Amniotic epithelial cell (primary cell): ENCODE measurements around the gene CKMT1A.
A peak's percentile ranks its signal among the peaks of the same experiment; 100 is the strongest.
"Not testable (repeated sequence)": the region's sequence is repeated elsewhere in the genome, so short reads cannot be mapped to it uniquely, and the experiment has no call there.

Experiments
- DNase-seq: peaks from one replicate; pipeline ENCODE4 v3.0.0-alpha.2; 2010; ENCODE audit warnings: low read depth

Gene CKMT1A

GRCh38 chr15:43693148-43694022, at the start of gene CKMT1A:
TSS of gene CKMT1A (plus strand) at chr15:43693859. CDS start at chr15:43694051, 192 bp downstream.
- DNase-seq = not testable (repeated sequence)

- no peak for DNase-seq
Measured at GRCh38 chr15:43648649-43649429, 44.8 kb upstream of the CKMT1A start, which contains the start of gene CATSPER2. TSS of gene CATSPER2 (minus strand) at chr15:43648844. CDS start at chr15:43648061, 783 bp downstream.

GRCh38 chr15:43649430-43649926, 44.2 kb upstream of the CKMT1A start:
- not testable (repeated sequence) for DNase-seq

GRCh38 chr15:43659727-43660126, 33.9 kb upstream of the CKMT1A start:
- DNase-seq = not testable (repeated sequence)

DNA sequence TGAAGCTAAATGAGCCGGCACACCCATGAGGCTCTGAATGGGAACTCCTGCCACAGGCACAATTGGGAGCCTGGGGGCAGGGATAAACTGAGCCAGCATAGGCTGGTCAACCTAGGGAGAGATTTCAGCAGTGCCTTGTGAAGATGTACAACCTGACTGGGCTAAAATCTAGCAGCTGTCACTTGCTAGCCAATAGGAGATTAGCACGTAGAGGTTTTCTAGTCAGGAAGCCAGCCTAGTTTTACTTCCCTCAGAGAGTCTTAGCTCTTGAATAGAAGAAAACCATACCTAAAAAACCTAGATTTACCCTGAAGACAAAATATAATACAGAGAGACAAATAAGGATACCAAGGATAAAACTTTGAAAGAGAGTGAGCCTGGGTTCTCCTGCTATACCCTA, 31.4 kb upstream of the CKMT1A start:
- not testable (repeated sequence) for DNase-seq

GRCh38 chr15:43663333-43663732, 30.3 kb upstream of the CKMT1A start:
- not testable (repeated sequence) for DNase-seq

DNA sequence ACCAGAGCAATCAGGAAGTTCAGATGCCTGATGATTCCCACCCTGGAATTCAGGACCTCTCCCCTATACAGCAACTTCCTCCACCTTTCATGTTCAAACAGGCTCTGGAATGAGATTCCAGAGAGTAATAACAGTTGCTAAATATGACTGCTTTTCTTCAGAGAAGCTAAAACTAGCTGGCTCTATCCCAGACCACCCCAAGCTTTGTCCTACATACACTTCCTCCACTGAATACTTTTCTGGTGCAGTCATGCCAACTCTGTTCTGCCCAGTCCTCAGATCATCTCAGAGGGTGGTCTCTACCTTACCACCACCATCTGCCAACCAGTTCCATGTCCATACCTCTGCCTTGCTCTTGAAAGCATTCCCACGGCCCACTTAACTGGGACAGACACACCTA, 27.5 kb upstream of the CKMT1A start:
- DNase-seq = not testable (repeated sequence)

DNA sequence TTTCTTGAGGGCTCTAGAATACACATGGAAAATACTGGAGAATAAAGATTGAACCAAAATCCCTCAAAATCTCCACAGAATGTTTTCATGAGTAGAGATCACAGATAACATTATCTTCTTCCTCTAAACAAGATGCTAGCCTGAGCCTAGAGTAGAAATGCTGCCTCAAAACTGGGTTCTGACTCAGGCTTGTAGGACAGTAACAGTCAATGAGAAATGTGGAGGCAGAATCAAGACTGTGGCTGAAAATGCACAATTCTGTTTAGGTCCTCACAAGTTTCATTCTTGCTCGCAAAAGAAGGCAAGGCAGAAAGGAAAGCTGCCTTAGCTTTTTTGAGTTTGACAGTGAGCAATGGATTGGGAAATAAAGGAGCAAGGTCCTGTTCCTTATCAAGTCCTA, 19.5 kb upstream of the CKMT1A start:
- DNase-seq = not testable (repeated sequence)

GRCh38 chr15:43689604-43690301, 3.9 kb upstream of the CKMT1A start:
- DNase-seq = not testable (repeated sequence)

GRCh38 chr15:43692679-43693078, 980 bp upstream of the CKMT1A start:
- not testable (repeated sequence) for DNase-seq

DNA sequence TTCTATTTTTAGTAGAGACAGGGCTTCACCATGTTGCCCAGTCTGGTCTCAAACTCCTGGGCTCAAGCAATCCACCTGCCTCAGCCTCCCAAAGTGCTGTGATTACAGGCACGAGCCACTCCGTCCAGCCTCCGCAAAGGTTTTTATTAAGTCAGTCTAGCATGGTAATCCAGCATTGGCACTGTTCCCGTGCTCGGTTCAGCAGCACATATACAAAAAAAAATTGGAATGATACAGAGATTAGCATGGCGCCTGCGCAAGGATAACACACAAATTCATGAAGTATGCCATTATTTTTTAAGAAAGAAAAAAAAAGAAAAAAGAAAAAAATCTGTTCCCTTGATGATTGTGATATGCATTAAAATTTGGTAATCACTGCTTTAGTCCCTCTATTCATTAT, 8.5 kb downstream of the CKMT1A start:
- no peak for DNase-seq

DNA sequence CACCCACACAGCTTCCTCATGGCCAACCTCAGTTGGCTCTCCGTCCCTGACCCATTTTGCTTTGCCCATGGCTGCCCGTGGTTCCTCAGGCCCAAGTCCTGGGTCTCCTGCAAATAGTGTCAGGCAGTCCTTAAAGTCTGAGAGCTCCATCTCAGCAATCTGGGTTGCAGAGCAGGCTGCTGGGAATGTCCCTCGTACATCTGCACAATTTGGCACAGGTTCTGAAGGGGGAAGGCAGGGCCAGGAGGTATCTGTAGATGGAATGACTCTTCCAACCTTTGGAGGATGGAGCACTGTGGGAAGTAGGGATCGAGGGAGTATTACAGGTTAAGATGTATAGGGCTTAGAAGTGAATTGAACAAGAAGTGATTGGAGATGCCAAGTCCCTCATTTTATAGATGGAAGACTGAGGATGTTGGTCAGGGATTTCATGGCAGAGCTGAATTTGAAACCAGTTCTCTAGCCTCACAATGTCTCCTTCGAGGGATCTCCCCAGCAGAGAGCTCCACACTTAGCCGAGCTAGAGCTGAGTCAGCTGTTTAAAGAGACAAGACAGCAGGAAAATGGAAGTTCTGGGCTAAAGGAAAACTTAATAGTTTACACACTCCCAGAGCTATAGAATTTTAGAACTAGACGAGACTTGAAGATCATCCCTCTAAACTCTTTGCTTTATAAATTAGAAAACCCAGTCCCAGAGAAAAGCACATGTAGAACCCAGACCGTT, 9.2 kb downstream of the CKMT1A start:
- no peak for DNase-seq

DNA sequence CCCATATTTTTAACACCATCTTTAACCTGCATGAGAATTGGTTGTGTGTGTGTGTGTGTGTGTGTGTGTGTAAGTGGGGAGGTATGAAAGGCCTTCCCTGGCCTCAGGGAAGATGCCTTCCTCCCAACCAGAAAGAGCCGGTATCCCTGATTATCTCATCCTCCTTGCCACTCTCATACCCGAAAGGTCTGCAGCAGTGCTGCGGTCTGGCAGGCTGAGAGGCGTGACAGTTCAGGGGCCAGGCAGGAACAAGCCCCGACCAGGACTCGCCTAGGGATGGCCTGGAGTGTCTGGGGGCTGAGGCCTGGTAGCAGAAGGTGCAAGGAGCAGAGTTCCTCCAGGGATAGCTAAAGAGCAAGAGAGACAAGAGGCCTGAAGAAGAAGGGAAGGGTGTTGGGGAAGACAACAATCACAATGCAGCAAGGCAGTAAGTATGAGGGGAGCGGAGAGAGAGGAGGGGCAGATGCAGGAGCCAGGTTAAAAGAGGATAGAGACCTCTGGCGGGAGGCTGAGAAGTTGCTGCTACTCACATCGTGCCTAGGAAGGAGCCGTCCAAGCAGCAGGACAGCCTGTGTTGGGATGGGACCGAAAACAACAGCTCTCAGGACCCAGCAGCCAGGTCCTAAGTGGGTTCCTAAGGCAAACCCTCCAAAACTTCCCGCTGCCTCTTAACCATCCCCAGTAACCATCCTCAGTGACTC, 16.9 kb downstream of the CKMT1A start:
- not testable (repeated sequence) for DNase-seq

DNA sequence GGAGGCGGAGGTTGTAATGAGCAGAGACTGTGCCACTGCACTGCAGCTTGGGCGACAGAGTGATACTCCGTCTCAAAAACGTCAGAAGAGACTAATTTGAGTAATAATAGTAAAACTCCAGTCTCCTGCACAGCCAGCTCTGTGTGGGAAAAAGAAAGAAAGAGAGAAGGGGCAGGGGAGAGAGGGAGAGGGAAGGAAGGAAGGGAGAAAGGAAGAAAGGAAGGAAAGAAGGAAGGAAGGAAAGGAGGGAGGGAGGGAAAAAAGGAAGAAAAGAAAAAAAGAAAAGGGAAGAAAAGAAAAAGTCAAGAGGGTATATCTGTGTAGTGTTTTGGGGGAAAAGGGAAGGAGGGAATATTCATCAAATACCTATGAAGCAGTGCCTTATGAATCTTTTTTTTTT, 29.5 kb downstream of the CKMT1A start:
- no peak for DNase-seq

- not testable (repeated sequence) for DNase-seq
Measured at GRCh38 chr15:43726306-43726705, 32.6 kb downstream of the CKMT1A start.

DNA sequence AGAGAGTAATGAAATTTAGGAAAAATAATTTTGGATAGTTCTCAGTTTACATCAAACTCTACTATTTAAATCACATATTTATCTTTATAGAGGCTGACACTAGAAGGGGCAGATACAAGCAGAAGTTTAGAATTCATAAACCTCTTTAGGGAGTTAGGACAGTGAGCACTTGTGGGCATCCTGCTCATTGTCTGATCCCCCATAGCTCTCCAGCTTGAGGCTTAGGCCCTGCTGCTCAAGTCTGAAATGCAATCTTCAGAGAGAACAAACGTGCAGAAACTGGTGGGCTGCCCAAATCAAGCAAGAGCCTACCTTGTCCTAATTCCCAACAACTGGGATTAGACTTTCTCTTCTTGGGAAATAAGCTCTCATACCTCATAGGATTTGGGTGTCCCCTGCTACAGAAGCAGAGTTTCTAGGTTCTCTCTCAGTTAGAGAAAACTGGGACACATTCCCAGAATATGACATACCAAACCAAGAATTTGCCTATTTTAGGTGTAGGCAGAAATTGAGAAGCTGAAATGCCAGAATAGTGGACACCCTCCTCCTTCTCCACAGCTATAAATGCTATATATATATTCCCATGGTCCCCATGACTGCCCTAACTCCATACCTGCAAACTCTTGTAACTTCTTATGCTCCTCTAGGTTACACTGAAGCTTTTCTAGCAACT, 34.5 kb downstream of the CKMT1A start:
- DNase-seq = not testable (repeated sequence)

DNA sequence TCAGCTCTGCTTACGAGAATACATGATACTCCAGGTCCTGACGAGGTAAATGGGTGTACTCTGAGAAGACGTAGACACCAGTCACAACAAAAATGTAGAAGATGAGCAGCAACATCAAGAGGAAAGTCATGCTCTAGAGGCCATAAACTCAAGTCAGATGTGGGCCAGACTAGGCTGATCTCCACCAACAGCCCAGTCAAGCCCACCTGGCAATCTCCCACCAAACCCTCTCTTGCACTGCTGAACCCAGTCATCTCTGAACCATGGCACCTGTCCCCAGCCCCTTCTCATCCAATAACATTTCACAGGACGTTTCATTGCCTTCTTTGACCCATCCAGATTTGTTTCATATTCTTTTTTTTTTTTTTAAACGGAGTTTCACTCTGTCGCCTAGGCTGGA, 41.8 kb downstream of the CKMT1A start:
- no peak for DNase-seq

DNA sequence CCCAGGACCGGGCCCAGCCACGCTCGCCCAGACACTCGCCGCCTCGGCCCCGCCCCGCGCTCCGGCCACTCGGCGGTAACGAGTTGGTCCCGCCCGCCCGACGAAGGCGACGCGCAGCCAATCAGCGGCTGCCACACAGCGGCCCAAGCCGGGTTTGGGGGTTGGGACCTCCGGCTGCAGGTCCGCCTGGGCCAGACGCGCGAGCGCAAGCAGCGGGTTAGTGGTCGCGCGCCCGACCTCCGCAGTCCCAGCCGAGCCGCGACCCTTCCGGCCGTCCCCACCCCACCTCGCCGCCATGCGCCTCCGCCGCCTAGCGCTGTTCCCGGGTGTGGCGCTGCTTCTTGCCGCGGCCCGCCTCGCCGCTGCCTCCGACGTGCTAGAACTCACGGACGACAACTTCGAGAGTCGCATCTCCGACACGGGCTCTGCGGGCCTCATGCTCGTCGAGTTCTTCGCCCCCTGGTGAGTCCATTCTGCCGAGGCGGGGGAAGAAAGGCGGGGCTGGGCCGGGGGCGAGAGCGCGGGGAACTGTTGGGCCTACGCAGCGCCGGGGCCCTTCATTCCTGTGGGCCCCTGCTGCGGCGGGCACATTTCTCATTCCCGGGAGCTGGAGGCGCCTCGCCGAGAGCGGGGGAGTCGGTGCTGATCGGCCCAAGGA, 52.7 kb downstream of the CKMT1A start, which contains the start of gene PDIA3:
Gene PDIA3, plus strand, starts transcription at position 194 of the 658 bp plus-strand sequence. Its CDS starts 102 bp downstream, at position 296.
- peak; percentile 81 for DNase-seq

- peak; percentile 62 for DNase-seq
Measured at GRCh38 chr15:43746903-43747309, 53.2 kb downstream of the CKMT1A start.
